Pulmonary artery endothelial cell (primary cell): Measurements from ENCODE around the gene CA5A. TPM values are rescaled to one million over a fixed set of nuclear protein-coding genes. Genes with fewer than 3 reads are reported as not detected.
"Not testable (repeated sequence)": the region's sequence is repeated elsewhere in the genome, so short reads cannot be mapped to it uniquely, and the experiment has no call there.

Experiments used
- DNase-seq: peaks from one replicate; pipeline ENCODE4 v3.0.0-alpha.2; 2011; ENCODE audit warnings: low read depth, low spot score
- total RNA-seq: library from RNA; depleted of rRNA; stranded (reverse); fragments of >200 nt; gene quantifications from 2 replicates; pipeline ENCODE4 v1.2.3, GENCODE V29; 2014

CA5A gene
- total RNA-seq, 1 donor from 2014 or later = not detected

DNA sequence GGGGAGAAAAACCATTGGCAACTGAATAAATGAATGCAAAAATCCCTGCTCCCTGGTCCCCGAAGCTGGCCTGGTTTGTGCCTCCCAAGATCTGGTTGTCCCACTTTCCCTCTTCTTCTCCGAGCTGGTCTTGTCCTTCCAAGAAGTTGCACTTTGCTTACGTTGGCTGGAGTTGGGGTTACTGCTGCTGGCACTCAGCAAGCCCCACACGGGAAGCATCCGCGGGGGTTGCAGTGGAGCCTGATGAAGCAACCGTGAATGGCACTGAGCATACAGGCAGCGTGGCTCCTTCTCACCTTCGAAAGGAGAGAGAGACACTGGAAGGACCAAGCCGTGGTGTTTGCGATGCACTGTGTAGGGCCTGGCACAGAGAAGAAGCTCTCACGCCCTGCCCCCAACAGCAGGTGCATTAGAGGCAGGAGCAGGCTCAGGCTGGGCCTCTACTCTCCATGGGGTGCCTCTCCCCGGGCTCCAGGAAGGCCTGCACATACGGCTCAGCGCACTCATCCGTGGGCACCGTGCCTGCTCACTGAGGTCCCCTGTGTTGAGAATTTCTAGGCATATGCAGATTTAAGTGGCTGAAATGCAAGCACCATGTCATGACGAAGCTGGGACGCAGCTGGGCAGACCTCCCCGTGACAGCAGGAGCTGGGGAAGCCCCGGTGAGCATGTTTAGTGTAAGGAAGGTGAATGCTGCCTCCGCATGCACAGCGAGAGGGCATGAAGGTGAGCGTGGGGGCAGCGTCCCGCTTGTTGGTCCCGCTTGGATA lies 12.1 kb downstream of the CA5A start:
- DNase-seq = no peak

DNA sequence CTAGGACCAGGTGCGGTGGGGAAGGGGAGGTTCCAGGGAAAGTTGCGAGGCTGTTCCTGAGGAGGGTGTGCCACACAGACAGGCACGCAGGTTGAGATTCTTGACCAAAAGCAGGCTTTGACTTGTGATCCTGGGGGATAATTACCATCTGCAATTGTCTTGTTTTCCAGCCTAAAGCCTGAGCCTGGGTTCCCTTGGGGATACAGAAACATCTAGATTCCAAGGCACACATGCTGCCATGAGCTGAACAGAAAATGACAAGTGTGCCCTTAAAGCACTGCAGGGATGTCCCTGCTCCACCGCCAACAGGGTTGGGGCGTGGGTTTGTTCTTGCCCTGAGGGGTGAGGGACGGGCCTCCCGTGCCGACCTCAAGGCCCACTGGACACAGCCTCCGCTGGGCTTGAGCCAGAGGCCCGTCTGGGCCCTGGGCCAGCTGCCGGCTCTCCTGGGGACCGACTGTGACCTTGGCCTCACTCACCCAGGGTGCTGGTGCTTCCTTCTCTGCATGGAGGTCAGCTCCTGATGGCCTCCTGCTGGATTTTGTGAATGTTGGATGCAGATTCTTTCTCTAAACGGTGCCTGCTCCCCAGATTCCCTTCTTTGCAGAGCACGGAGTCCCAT lies 14.0 kb downstream of the CA5A start:
- DNase-seq = no peak

- DNase-seq = no peak
Measured at GRCh38 chr16:87921236-87921773, 15.0 kb downstream of the CA5A start.

GRCh38 chr16:87919681-87919994 lies 16.7 kb downstream of the CA5A start:
- no peak for DNase-seq

GRCh38 chr16:87918866-87919680 lies 17.3 kb downstream of the CA5A start:
- no peak for DNase-seq

DNA sequence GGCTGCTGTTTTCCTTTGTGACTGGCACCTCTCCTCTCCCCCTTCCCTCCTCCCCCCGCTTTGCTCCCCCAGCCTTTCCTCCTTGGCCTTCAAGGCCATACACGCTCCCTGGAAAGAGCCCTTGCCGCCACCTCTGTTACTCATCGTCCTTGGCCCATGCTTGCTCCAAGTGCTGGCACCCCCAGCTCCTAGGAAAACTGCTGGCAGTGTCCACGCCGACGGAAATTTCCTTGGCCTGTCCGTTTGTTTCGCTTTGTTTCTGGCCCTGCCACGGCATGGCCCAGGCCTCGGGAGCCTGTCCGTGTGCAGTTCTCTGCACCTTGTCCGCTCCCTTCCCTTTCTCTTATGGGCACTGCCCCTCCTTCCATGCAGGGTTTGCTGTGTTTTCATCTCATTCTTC lies 18.0 kb downstream of the CA5A start:
- no peak for DNase-seq

DNA sequence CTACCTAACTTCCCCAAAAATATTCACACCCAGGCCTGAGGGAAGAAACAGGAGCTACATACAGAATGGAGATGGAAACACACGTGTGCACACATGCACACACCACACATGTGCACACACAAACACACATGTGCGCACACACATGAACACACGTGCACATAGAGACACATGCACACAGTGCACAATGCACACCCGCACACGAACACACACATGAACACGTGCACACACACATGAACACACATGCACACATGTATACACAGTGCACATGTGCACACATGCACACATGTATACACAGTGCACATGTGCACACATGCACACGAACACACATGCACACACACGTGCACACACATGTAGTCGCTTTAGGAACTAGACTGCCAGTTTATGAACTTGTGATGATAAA lies 18.8 kb downstream of the CA5A start:
- no peak for DNase-seq

GRCh38 chr16:87914812-87915211 lies 21.5 kb downstream of the CA5A start:
- DNase-seq = no peak

- DNase-seq = not testable (repeated sequence)
Measured at GRCh38 chr16:87914021-87914725, 22.2 kb downstream of the CA5A start.

GRCh38 chr16:87912691-87913090 lies 23.6 kb downstream of the CA5A start:
- DNase-seq = not testable (repeated sequence)

DNA sequence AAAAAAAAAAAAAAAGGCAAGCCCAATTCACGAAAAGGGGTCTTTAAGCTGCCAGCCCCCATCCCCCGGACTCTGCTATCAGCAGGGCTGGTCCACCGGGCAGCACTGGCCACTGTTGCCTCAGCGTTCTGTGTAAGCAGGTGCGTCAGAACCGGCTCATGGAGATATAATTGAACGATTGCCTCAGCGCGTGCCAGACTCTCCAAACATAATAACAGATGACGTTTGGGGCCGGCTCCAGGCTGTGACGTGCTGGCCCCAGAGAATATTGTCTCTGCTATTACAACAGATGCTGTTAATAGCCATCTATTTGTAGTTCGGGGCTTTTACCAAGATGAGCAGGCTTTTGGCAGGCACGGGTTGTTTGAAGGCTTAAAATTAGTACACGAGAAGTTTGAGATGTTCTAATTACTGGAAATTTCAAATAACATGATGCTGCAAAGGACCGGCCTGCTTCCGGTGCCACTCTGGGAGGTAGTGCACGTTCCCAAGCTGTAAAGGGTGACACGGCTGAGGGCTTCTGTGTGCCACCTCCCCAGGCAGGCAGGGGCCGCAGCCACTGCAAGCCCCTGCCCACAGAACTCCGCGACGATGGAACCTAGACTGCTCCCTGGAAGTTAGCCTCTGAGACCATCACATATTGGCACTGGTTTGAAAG lies 25.1 kb downstream of the CA5A start:
- DNase-seq = not testable (repeated sequence)

DNA sequence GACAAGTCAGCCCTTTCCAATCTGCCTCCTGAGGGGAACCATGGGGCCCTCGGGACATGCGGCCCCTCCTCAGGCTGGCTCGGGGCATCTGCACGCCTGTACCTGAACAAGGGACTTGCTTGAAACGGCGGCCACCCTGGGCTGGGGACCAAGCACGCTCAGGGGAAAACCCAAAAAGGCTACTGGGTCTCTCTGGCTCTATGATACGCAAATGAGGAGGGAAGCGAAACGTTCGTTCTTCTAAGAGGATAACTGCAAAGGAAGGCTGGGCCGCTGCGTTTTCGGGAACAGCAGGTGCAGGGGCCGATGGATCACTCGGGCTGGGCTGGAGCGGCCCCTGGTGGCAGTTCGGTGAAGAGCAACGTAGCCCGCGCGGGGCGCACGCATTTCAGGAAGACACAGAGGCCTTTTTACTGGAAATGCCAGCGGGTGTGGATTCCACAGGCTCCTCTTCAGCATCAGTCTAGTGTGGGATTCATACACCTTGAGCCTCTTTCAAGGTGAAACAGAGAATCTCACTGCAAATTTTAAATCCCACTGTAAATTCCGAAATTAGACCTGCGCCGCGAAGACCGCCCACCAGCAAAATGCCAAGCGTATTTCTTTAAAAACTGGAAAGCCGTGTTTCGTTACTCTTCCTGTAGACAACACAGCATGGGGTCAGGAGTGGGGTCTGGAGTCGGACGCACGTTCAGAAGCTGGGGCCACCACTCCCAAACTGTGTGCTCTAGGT lies 27.0 kb downstream of the CA5A start:
- not testable (repeated sequence) for DNase-seq

- not testable (repeated sequence) for DNase-seq
Measured at GRCh38 chr16:87908101-87908500, 28.2 kb downstream of the CA5A start.

DNA sequence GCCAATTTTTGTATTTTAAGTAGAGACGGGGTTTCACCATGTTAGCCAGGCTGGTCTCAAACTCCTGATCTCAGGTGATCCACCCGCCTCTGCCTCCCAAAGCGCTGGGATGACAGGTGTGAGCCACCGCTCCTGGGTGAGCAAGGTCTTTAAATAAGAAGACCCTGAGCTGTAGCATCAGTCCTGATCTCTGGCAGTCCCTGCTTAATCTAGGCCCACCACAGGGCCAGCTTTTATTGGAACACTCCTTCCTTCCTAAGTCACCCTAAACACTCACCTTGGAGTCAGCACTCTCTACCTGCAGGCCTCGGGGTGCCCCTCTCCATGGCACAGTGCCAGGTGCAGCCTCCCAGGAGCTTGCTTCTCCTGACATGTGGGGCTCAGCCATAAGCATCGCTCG lies 30.8 kb downstream of the CA5A start:
- DNase-seq = not testable (repeated sequence)

- DNase-seq = not testable (repeated sequence)
Measured at GRCh38 chr16:87904963-87905362, 31.4 kb downstream of the CA5A start.

GRCh38 chr16:87900489-87900888 lies 35.8 kb downstream of the CA5A start:
- DNase-seq = not testable (repeated sequence)

DNA sequence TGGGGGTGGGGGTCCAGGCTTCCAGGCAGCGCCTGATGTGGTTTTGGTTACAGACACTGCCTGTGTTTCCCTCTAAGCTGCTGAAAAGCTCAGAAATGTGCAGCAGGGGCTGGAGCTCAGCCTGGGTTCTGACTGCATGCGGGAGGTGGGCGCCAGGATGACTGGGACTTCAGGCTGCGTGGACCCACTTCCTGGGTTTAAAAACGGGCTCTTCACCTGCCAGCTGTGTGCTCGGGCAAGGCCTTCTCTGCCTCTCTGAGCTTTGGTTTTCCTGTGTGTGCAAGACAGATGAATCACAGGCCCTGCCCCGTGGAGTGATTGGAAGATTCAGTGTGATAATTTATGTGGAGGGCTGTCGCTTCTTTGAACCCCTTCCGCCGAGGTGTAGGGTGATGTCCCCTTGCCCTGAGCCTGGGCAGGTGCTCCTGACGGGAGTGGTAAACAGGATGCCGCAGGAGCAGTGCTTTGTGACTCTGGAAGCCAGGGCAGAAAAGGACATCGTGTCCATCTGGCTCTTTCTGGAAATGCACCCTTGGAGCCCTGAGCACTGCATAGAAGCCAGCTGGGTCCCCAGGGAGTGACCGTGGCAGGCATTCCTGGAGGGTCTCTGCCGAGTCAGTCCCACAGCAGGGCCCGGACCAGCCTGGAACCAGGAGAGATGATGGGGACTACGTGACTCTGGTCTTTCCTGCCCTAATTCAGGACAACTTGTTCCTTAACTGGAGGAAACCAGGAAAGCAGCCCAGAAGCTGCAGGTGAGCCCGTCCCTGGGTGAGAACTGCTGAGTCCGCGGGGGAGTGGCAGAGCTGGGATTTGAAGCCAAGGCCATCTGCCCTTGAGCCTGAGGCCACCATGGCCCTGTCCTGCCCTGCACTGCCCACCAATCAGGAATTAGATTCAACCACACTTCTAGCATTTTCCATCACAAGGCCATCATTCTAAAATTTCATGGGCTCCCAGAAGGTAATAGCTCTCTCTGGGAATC lies 38.5 kb downstream of the CA5A start:
- DNase-seq = no peak

GRCh38 chr16:87896924-87897520 lies 39.3 kb downstream of the CA5A start:
- DNase-seq = not testable (repeated sequence)
